ENCODE results near the gene CAMK1D. TPM values are rescaled to one million over a fixed set of nuclear protein-coding genes. Genes with fewer than 3 reads are reported as not detected.

Gene CAMK1D
- total RNA-seq, 1 donor from 2014 or later, result 22.5 TPM

DNA sequence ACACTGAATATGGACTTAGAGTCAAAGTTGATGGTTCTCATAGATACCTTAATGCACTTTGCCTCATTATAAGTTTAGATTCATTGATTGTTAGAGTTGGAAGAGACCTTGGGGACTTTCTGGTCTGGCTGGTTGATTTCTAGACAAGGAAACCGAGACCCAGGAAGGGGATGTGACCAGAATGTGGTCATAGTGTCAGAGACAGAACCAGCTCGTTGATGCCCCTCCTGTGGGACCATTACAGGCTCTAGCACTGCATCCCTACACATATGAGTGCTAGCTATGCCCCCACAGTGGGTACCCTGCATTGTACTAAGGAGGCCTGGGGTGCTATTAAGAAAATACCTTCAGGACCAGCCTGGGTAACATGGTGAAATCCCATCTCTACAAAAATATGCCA lies 306.6 kb downstream of the CAMK1D start:
- intact Hi-C loops (cut with DNase I), result no loop called here
- peaks cover 4% of the 10 kb centered on the region for H3K27me3 ChIP-seq (ENCODE audit: low read depth)
- H3K36me3 ChIP-seq, result no peaks in the 10 kb centered on the region
- H3K9me3 ChIP-seq, result no peaks in the 10 kb centered on the region
- DNase-seq (no peak), ATAC-seq (no peak)
- no peaks in the 10 kb centered on the region for H3K4me1 ChIP-seq
- no peak overlapping the region for H3K4me3 ChIP-seq
- TF ChIP-seq, protein P1, sequence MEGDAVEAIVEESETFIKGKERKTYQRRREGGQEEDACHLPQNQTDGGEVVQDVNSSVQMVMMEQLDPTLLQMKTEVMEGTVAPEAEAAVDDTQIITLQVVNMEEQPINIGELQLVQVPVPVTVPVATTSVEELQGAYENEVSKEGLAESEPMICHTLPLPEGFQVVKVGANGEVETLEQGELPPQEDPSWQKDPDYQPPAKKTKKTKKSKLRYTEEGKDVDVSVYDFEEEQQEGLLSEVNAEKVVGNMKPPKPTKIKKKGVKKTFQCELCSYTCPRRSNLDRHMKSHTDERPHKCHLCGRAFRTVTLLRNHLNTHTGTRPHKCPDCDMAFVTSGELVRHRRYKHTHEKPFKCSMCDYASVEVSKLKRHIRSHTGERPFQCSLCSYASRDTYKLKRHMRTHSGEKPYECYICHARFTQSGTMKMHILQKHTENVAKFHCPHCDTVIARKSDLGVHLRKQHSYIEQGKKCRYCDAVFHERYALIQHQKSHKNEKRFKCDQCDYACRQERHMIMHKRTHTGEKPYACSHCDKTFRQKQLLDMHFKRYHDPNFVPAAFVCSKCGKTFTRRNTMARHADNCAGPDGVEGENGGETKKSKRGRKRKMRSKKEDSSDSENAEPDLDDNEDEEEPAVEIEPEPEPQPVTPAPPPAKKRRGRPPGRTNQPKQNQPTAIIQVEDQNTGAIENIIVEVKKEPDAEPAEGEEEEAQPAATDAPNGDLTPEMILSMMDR (IDR thresholded peaks at IDR 0.05), result no peak
- no peak overlapping the region for H3K27ac ChIP-seq

DNA sequence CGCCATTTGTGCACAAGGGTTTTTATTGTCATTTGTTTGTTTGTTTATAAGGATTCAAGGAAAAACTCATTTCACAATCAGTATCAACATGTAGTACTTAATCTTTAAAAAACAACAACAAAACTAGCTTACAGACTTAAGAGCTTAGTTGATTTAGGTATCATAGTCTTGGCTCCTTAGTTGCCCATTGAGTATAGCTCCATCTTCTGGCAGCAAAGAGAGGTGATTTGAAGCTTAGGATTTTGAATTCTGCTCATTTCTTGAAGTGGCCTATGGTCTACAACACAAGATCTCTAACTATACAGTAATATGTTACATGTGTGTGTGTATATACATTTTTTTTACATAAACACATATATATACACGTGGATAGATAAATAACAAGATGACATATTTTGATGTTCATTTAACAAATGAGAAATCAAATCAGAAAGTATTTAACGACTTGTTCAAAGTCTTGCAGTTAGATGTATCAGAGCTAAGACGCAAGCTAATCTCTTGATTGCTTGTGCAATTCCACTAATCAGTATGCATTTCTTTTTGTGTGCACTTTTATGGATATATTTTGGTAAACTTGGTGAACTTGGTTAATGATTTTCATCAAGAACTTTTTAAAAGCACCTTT lies 307.3 kb downstream of the CAMK1D start:
- H3K36me3 ChIP-seq, result no peaks in the 10 kb centered on the region
- H3K27me3 ChIP-seq (ENCODE audit: low read depth), result peaks cover 1% of the 10 kb centered on the region
- TF ChIP-seq, protein P1 (IDR thresholded peaks at IDR 0.05), result peak; percentile 71
- H3K4me3 ChIP-seq, result no peak overlapping the region
- H3K9me3 ChIP-seq, result no peaks in the 10 kb centered on the region
- no peak overlapping the region for H3K27ac ChIP-seq
- intact Hi-C loops (cut with DNase I), result no loop called here
- DNase-seq, result no peak
- no peaks in the 10 kb centered on the region for H3K4me1 ChIP-seq
- ATAC-seq, result peak; percentile 56 to 79

DNA sequence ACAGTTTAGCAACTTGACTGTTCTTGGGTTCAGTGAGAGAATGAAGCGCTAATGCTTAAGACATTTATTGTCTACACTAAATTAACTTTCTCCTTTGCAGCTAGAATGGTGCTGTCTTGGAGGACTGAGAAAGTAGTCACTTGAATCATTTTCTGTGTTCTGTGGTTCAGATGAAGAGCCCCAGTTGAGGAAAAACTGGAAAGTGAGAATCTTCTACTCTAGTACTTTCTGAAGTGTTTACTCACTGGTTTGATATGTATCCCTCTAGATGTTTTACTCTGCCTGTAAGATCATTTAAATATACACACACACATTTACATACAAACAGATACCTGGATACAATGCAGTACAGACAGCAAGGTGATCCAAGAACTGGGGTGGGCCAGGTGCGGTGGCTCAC lies 308.1 kb downstream of the CAMK1D start:
- Histone ChIP-seq H3K4me1 (no peaks in the 10 kb centered on the region), H3K4me3 (no peak overlapping the region), H3K36me3 (no peaks in the 10 kb centered on the region), H3K27ac (no peak overlapping the region), H3K27me3 (ENCODE audit: low read depth) (no peaks in the 10 kb centered on the region), H3K9me3 (no peaks in the 10 kb centered on the region)
- intact Hi-C loops (cut with DNase I), result no loop called here
- ATAC-seq (no peak), DNase-seq (no peak)
- TF ChIP-seq, protein P1 (IDR thresholded peaks at IDR 0.05), result no peak

DNA sequence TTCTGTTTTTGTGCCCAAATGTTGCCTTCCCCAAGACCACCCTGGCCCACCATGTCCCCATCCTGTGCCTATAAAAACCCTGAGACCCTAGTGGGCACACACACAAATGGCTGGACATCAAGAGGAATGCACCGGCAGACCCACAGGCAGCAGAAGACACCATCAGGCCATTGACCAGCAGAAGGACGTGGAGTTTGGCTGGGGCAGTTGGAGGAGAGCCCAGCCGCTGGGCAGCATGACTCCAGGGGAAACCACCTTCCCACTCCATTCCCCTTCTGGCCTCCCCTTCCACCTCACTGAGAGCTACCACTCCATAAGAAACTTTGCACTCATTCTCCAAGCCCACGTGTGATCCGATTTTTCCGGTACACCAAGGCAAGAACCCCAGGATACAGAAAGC lies 309.2 kb downstream of the CAMK1D start:
- no peaks in the 10 kb centered on the region for H3K9me3 ChIP-seq
- no peaks in the 10 kb centered on the region for H3K36me3 ChIP-seq
- H3K27me3 ChIP-seq (ENCODE audit: low read depth), result no peaks in the 10 kb centered on the region
- peak in 1 of 2 donors; percentile 24 for ATAC-seq
- no peaks in the 10 kb centered on the region for H3K4me1 ChIP-seq
- no peak overlapping the region for H3K27ac ChIP-seq
- no peak overlapping the region for H3K4me3 ChIP-seq
- DNase-seq, result no peak
- intact Hi-C loops (cut with DNase I), result no loop called here
- TF ChIP-seq, protein P1 (IDR thresholded peaks at IDR 0.05), result no peak

DNA sequence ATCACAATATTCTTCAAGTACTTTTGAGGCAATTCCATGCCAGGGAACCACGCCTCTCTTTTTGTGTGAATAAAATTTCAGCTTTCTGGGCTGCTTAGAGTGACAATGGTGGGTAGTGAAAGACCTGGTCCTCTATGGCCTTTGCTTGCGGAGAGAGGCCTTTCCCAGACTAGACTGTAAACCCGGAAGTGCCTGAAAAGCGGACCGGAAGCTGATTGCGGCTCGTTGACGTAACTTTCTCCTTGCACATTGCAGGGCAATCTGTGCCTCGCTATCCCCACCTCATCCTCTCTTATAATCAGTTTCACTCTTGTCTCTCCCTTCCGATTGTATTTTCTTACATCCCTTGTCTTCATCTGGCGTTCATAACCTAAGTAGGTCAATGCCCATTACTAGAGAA lies 310.4 kb downstream of the CAMK1D start:
- no peak for ATAC-seq
- Histone ChIP-seq H3K4me3 (no peak overlapping the region), H3K36me3 (no peaks in the 10 kb centered on the region), H3K27ac (no peak overlapping the region), H3K4me1 (no peaks in the 10 kb centered on the region), H3K9me3 (no peaks in the 10 kb centered on the region), H3K27me3 (ENCODE audit: low read depth) (no peaks in the 10 kb centered on the region)
- intact Hi-C loops (cut with DNase I), result no loop called here
- TF ChIP-seq, protein P1 (IDR thresholded peaks at IDR 0.05), result no peak
- no peak for DNase-seq
